Progenitor cell of endocrine pancreas (in vitro differentiated cells): Measurements from ENCODE around the gene HAUS8. TPM values are rescaled to one million over a fixed set of nuclear protein-coding genes. Genes with fewer than 3 reads are reported as not detected.

Experiments used
- DNase-seq: peaks from one replicate; pipeline ENCODE4 v3.0.0; 2021; ENCODE audit warnings: low spot score; ENCODE audit not compliant: unreplicated experiment
- H3K27ac Mint-ChIP-seq: 2 replicates; pipeline ENCODE4 v1.8.0; 2021; ENCODE audit warnings: mild to moderate bottlenecking, moderate library complexity, mixed read lengths
- H3K27me3 Mint-ChIP-seq: 2 replicates; pipeline ENCODE4 v1.8.0; 2021; ENCODE audit warnings: mixed read lengths
- H3K36me3 Mint-ChIP-seq: 2 replicates; pipeline ENCODE4 v1.8.0; 2022; ENCODE audit warnings: mixed read lengths; ENCODE audit not compliant: insufficient read depth
- H3K4me1 Mint-ChIP-seq: 2 replicates; pipeline ENCODE4 v1.8.0; 2021; ENCODE audit warnings: low read depth, mixed read lengths
- H3K4me3 Mint-ChIP-seq: 2 replicates; pipeline ENCODE4 v1.8.0; 2021; ENCODE audit warnings: low read depth, mild to moderate bottlenecking, moderate library complexity, mixed read lengths
- H3K9me3 Mint-ChIP-seq: 2 replicates; pipeline ENCODE4 v1.8.0; 2021; ENCODE audit warnings: low read depth, mixed read lengths
- CTCF ChIP-seq: fragments of 200-600 bp; sonication (generic); IDR thresholded peaks from one replicate; pipeline ENCODE4 v1.5.0; 2021; ENCODE audit warnings: antibody characterized with exemption, mild to moderate bottlenecking; ENCODE audit not compliant: unreplicated experiment
- long read RNA-seq: library from polyadenylated mRNA; unstranded; transcript quantifications from one replicate; pipeline ENCODE4 v2.0.0, GENCODE V29; 2020
- total RNA-seq: library from RNA; stranded (reverse); gene quantifications from 2 replicates; pipeline ENCODE4 v1.2.1, GENCODE V29; 2021

Gene HAUS8
- total RNA-seq, result 17.7 and 21.7 TPM in 2 replicates
- long read RNA-seq, transcript HAUS8-201 (11 exons, 1,568 nt), result major isoform, 17 of 27 reads
- long read RNA-seq, transcript HAUS8-202 (11 exons, 1,545 nt), result minor isoform, 5 of 27 reads
- long read RNA-seq, partial matches to known transcripts, result 1 of 27 reads
- long read RNA-seq, other reads (novel, unspliced or antisense), result 3 of 27 reads

- peak; percentile 100 for DNase-seq
- Mint-ChIP-seq H3K27ac (peak within 1 kb of the TSS; percentile 96), H3K4me1 (peaks cover 22% of the 10 kb centered on the region), H3K9me3 (no peaks in the 10 kb centered on the region), H3K36me3 (peaks cover 4% of the 10 kb centered on the region), H3K27me3 (no peaks in the 10 kb centered on the region), H3K4me3 (peak within 1 kb of the TSS; percentile 91)
- no peak for TF ChIP-seq CTCF
These were observed at the start of gene HAUS8, which contains the start of gene MYO9B for GRCh38 chr19:17075035-17075863. TSS of gene HAUS8 (minus strand) at chr19:17075452. CDS start at chr19:17075422, 30 bp downstream. TSS of gene MYO9B (plus strand) at chr19:17075777. CDS start at chr19:17101718, 25,941 bp downstream.

GRCh38 chr19:17124025-17124424 lies 48.8 kb upstream of the HAUS8 start:
- H3K9me3 Mint-ChIP-seq, result no peaks in the 10 kb centered on the region
- no peak for TF ChIP-seq CTCF

GRCh38 chr19:17123041-17123440 lies 47.8 kb upstream of the HAUS8 start:
- H3K4me1 Mint-ChIP-seq, result no peaks in the 10 kb centered on the region
- DNase-seq, result no peak
- H3K36me3 Mint-ChIP-seq, result peaks cover 3% of the 10 kb centered on the region
- no peaks in the 10 kb centered on the region for H3K9me3 Mint-ChIP-seq
- TF ChIP-seq CTCF, result no peak
- H3K4me3 Mint-ChIP-seq, result no peak overlapping the region
- no peaks in the 10 kb centered on the region for H3K27me3 Mint-ChIP-seq
- no peak overlapping the region for H3K27ac Mint-ChIP-seq

More at GRCh38 chr19:17124025-17124424, 48.8 kb upstream of the HAUS8 start:
- no peak overlapping the region for H3K27ac Mint-ChIP-seq
- no peak overlapping the region for H3K4me3 Mint-ChIP-seq
- H3K4me1 Mint-ChIP-seq, result no peaks in the 10 kb centered on the region
- peaks cover 4% of the 10 kb centered on the region for H3K36me3 Mint-ChIP-seq
- no peaks in the 10 kb centered on the region for H3K27me3 Mint-ChIP-seq
- no peak for DNase-seq

GRCh38 chr19:17121736-17122293 lies 46.6 kb upstream of the HAUS8 start:
- H3K27ac Mint-ChIP-seq, result no peak overlapping the region
- peaks cover 3% of the 10 kb centered on the region for H3K36me3 Mint-ChIP-seq
- no peak for TF ChIP-seq CTCF
- no peak for DNase-seq
- no peak overlapping the region for H3K4me3 Mint-ChIP-seq
- no peaks in the 10 kb centered on the region for H3K27me3 Mint-ChIP-seq
- H3K9me3 Mint-ChIP-seq, result no peaks in the 10 kb centered on the region
- H3K4me1 Mint-ChIP-seq, result no peaks in the 10 kb centered on the region

GRCh38 chr19:17118957-17119356 lies 43.7 kb upstream of the HAUS8 start:
- H3K27ac Mint-ChIP-seq, result no peak overlapping the region
- H3K27me3 Mint-ChIP-seq, result no peaks in the 10 kb centered on the region
- no peak overlapping the region for H3K4me3 Mint-ChIP-seq
- H3K4me1 Mint-ChIP-seq, result no peaks in the 10 kb centered on the region
- no peaks in the 10 kb centered on the region for H3K9me3 Mint-ChIP-seq
- DNase-seq, result no peak
- no peak for TF ChIP-seq CTCF
- H3K36me3 Mint-ChIP-seq, result peaks cover 3% of the 10 kb centered on the region
